Endodermal cell (in vitro differentiated cells): ENCODE results near the gene BPIFB6. TPM values are rescaled to one million over a fixed set of nuclear protein-coding genes. Genes with fewer than 3 reads are reported as not detected.

Experiments
- DNase-seq: peaks from one replicate; pipeline ENCODE4 v3.0.0-alpha.2; 2017
- H3K27ac ChIP-seq: 2 replicates; pipeline ENCODE4 v1.5.1; 2013; ENCODE audit warnings: mild to moderate bottlenecking, low read depth, low read length, moderate library complexity
- H3K27me3 ChIP-seq: 2 replicates; pipeline ENCODE4 v1.6.1; 2013; ENCODE audit warnings: mild to moderate bottlenecking, low read length, moderate library complexity; ENCODE audit not compliant: insufficient read depth, control insufficient read depth, poor library complexity, severe bottlenecking
- H3K36me3 ChIP-seq: 2 replicates; pipeline ENCODE4 v1.7.0; 2013; ENCODE audit warnings: mild to moderate bottlenecking, low read length, moderate library complexity; ENCODE audit not compliant: control insufficient read depth, insufficient read depth
- H3K4me1 ChIP-seq: one replicate; pipeline ENCODE4 v1.7.0; 2013; ENCODE audit warnings: low read length; ENCODE audit not compliant: control insufficient read depth, insufficient read depth
- H3K4me3 ChIP-seq: 2 replicates; pipeline ENCODE4 v1.5.1; 2013; ENCODE audit warnings: mild to moderate bottlenecking, low read length, moderate library complexity
- H3K9ac ChIP-seq: 2 replicates; pipeline ENCODE4 v1.6.1; 2013; ENCODE audit warnings: mild to moderate bottlenecking, low read length, moderate library complexity; ENCODE audit not compliant: poor library complexity, severe bottlenecking; ENCODE audit errors: extremely low read depth
- H3K9me3 ChIP-seq: 2 replicates; pipeline ENCODE4 v1.6.1; 2013; ENCODE audit warnings: mild to moderate bottlenecking, low read length, moderate library complexity; ENCODE audit not compliant: control insufficient read depth
- H3K27ac Mint-ChIP-seq: 2 replicates; pipeline ENCODE4 v1.8.0; 2020; ENCODE audit warnings: mixed read lengths
- H3K27me3 Mint-ChIP-seq: 2 replicates; pipeline ENCODE4 v1.8.0; 2021; ENCODE audit warnings: mild to moderate bottlenecking, mixed read lengths; ENCODE audit not compliant: insufficient read depth
- H3K36me3 Mint-ChIP-seq: 2 replicates; pipeline ENCODE4 v1.8.0; 2020; ENCODE audit warnings: low read depth, mixed read lengths
- H3K4me1 Mint-ChIP-seq: 2 replicates; pipeline ENCODE4 v1.8.0; 2020; ENCODE audit warnings: mixed read lengths
- H3K4me3 Mint-ChIP-seq: 2 replicates; pipeline ENCODE4 v1.8.0; 2020; ENCODE audit warnings: mild to moderate bottlenecking, moderate library complexity, mixed read lengths
- H3K9me3 Mint-ChIP-seq: 2 replicates; pipeline ENCODE4 v1.8.0; 2020; ENCODE audit warnings: mild to moderate bottlenecking, mixed read lengths
- CTCF ChIP-seq: fragments of 200-600 bp; sonication (generic); conservative IDR thresholded peaks from 2 replicates; pipeline ENCODE4 v1.5.0; 2021; ENCODE audit warnings: antibody characterized with exemption, mild to moderate bottlenecking
- WGBS, 2 experiments: methylation state at CpG; one replicate each; pipeline versions ENCODE4 v1.1.5 to v1.1.7; 2013; ENCODE audit warnings: missing lambda C conversion rate in 2 of 2, mixed read lengths in 1 of 2; ENCODE audit not compliant: insufficient coverage in 1 of 2, insufficient read length in 1 of 2; 5-methylcytosine and 5-hydroxymethylcytosine counted together
- total RNA-seq, 2 donors: library from RNA; stranded (reverse); fragmentation: NEBNext Ultra II Directional in 1 of 2; extraction: Animal tissue kit (Norgen Biotek cat#: 25700) in 1 of 2; gene quantifications; 2 replicates in 1 of 2; 3 replicates in 1 of 2; pipeline ENCODE4 v1.2.1, GENCODE V29; 2021

Gene BPIFB6
- total RNA-seq, 2 donors from 2014 or later, result not detected

DNA sequence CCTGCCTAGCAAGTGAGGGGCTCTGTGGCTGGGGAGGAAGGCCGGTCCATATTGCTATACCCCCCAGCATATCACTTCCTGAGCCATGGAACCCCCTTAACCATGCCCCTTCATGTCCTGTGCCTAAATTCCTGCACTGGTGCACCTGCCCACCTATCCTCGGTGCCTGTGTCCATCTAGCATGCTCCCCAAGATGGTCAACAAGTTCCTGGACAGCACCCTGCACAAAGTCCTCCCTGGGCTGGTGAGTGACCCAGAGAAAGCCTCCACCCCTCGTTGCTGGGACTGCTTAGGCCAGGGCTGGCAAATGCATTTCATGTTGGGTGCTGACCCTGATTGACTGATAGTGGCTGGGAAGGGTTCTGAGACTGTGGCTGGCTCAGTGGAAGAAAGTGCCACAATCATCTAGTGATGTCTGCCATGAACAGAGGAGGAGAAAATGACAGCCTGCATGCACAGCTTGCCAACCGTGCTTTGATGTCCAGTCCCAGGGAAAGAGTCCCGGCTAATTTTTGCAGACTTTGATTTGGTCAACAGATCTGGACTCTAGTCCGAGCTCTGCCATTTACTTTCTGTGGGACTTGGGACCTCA is 3.5 kb downstream of the BPIFB6 start:
- no peak for TF ChIP-seq CTCF
- Histone ChIP-seq H3K4me1 (no peaks in the 10 kb centered on the region), H3K27ac (no peak overlapping the region), H3K9ac (no peak overlapping the region), H3K4me3 (no peak overlapping the region), H3K9me3 (no peaks in the 10 kb centered on the region), H3K36me3 (no peaks in the 10 kb centered on the region), H3K27me3 (peaks cover 24% of the 10 kb centered on the region)
- no peak overlapping the region for H3K27ac Mint-ChIP-seq
- H3K4me1 Mint-ChIP-seq, result no peaks in the 10 kb centered on the region
- no peak overlapping the region for H3K4me3 Mint-ChIP-seq
- WGBS, 2 experiments, result 83 to 87% methylated on average over 5 to 6 of the region's 6 CpGs
- no peak for DNase-seq
- no peaks in the 10 kb centered on the region for H3K36me3 Mint-ChIP-seq
- no peaks in the 10 kb centered on the region for H3K9me3 Mint-ChIP-seq
- peaks cover 37% of the 10 kb centered on the region for H3K27me3 Mint-ChIP-seq

GRCh38 chr20:33037456-33037855 is 6.0 kb downstream of the BPIFB6 start:
- H3K27ac ChIP-seq, result no peak overlapping the region
- no peaks in the 10 kb centered on the region for H3K36me3 ChIP-seq
- H3K9me3 ChIP-seq, result no peaks in the 10 kb centered on the region
- Mint-ChIP-seq H3K9me3 (no peaks in the 10 kb centered on the region), H3K36me3 (no peaks in the 10 kb centered on the region), H3K4me1 (no peaks in the 10 kb centered on the region), H3K4me3 (no peak overlapping the region), H3K27me3 (peaks cover 43% of the 10 kb centered on the region), H3K27ac (no peak overlapping the region)
- H3K4me3 ChIP-seq, result no peak overlapping the region
- no peak overlapping the region for H3K9ac ChIP-seq
- no peaks in the 10 kb centered on the region for H3K4me1 ChIP-seq
- no peak for DNase-seq
- H3K27me3 ChIP-seq, result peaks cover 24% of the 10 kb centered on the region
- no peak for TF ChIP-seq CTCF
- 72 to 87% methylated on average over 4 to 5 of the region's 5 CpGs for WGBS, 2 experiments

- H3K9ac ChIP-seq, result no peak overlapping the region
- H3K4me3 Mint-ChIP-seq, result no peak overlapping the region
- H3K36me3 Mint-ChIP-seq, result no peaks in the 10 kb centered on the region
- DNase-seq, result no peak
- 93 to 96% methylated on average over 4 of the region's 4 CpGs for WGBS, 2 experiments
- H3K27me3 Mint-ChIP-seq, result peaks cover 42% of the 10 kb centered on the region
- H3K4me1 ChIP-seq, result no peaks in the 10 kb centered on the region
- H3K9me3 Mint-ChIP-seq, result no peaks in the 10 kb centered on the region
- no peaks in the 10 kb centered on the region for H3K4me1 Mint-ChIP-seq
- no peak overlapping the region for H3K27ac Mint-ChIP-seq
- H3K9me3 ChIP-seq, result no peaks in the 10 kb centered on the region
- no peak for TF ChIP-seq CTCF
- H3K4me3 ChIP-seq, result no peak overlapping the region
- H3K27me3 ChIP-seq, result peaks cover 24% of the 10 kb centered on the region
- H3K36me3 ChIP-seq, result no peaks in the 10 kb centered on the region
- no peak overlapping the region for H3K27ac ChIP-seq
Observed at GRCh38 chr20:33038243-33038642, 6.8 kb downstream of the BPIFB6 start.
